ENCODE data around the gene RPL18A. TPM values are rescaled to one million over a fixed set of nuclear protein-coding genes. Genes with fewer than 3 reads are reported as not detected.

The RPL18A gene
- 321 and 350 TPM in 2 replicates for total RNA-seq (2013; cell fraction: nucleolus; rRNA removed)
- total RNA-seq (2014; rRNA removed): 3,172 and 3,519 TPM in 2 replicates
- total RNA-seq (2014; rRNA removed; fragmentation: Illumina TruSeq; extraction: Trizol): 1,696 and 1,955 TPM in 2 replicates
- total RNA-seq (2021): 3,774 and 3,973 TPM in 2 replicates
- 986 TPM for polyA plus RNA-seq (2011; ENCODE audit: low read depth)
- polyA plus RNA-seq (2011; rRNA removed): 583 and 1,181 TPM in 2 replicates
- 2,249 and 3,260 TPM in 2 replicates for polyA plus RNA-seq (2011; cell fraction: cytosol; rRNA removed)
- polyA plus RNA-seq (2011; cell fraction: nucleus; rRNA removed): 987 and 1,239 TPM in 2 replicates
- polyA plus RNA-seq (2012): 5,692 and 5,778 TPM in 2 replicates
- polyA plus RNA-seq (2014; fragmentation: Illumina TruSeq; extraction: Trizol): 545 and 2,062 TPM in 2 replicates
- 1,000 to 10,000 TPM; 1,658 to 1,675 TPM for polyA plus RNA-seq (2014; fragmentation: Nextera tagmentation; extraction: Ambion mirVana)
- polyA plus RNA-seq (2014; rRNA removed): 3,622 and 3,810 TPM in 2 replicates
- polyA plus RNA-seq (2016; fragmentation: Nextera tagmentation; extraction: Ambion mirVana): 1,000 to 10,000 TPM; 2,538 to 2,591 TPM
- polyA minus RNA-seq (2011; rRNA and poly(A)+ RNA removed): 415 and 870 TPM in 2 replicates
- 769 and 811 TPM in 2 replicates for polyA minus RNA-seq (2011; cell fraction: cytosol; rRNA and poly(A)+ RNA removed)
- polyA minus RNA-seq (2011; cell fraction: nucleus; rRNA and poly(A)+ RNA removed): 194 and 322 TPM in 2 replicates
- Bru-seq, nascent RNA: percentile 99 among the genes with signal in this experiment
- BruChase-seq, experiment 1, labeled RNA remaining after a 6-hour chase: percentile 99 among the genes with signal in this experiment
- BruChase-seq, experiment 2, labeled RNA remaining after a 2-hour chase: percentile 98 among the genes with signal in this experiment
- long read RNA-seq, experiment 1, transcript RPL18A-201 (5 exons, 665 nt): major isoform, 1,535 of 1,548 reads
- long read RNA-seq, experiment 1, partial matches to known transcripts: 4 of 1,548 reads
- long read RNA-seq, experiment 1, other reads (novel, unspliced or antisense): 7 of 1,548 reads
- long read RNA-seq, experiment 2, transcript RPL18A-201 (5 exons, 665 nt): major isoform, 1,459 of 1,494 reads
- long read RNA-seq, experiment 2, transcript RPL18A-203 (4 exons, 1,084 nt): minor isoform, 6 of 1,494 reads
- long read RNA-seq, experiment 2, partial matches to known transcripts: 22 of 1,494 reads
- long read RNA-seq, experiment 2, other reads (novel, unspliced or antisense): 6 of 1,494 reads

DNA sequence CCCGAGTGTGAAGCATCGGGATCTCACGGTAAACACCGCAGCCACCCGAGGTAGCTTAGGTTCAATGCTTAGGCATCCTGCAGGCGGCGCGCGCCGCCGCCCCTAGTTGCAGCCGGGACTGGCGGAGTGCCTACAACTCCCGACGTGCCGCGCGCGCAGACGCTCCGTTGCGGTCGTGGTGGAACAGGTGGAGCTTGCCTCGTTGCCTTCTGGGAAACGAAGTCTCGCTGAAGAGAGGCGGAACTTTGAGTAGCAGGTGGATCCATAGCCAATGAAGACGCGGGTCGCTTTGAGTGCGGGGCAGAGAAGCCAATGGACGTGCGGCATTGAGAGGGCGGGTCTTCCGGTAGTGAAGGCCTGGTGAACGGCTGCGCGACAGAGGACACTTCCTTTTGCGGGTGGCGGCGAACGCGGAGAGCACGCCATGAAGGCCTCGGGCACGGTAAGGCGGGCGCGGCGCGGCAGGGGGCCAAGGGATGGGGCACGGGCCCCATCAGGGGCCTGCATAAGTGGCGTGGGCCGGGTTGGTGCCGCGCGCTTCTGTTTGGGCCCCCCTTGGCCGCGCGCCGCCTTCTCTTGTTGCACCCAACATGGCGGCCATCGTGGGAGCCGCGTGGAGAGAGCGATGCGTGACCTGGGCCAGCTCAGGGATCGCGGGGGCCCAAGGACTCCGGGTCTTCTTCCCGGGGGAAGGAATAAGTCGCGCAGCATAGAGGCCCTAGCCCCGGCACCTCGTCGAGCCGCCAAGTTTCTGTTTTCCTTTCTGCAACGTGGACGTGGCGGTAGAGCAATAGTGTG lies at the start of gene RPL18A:
TSS of gene RPL18A (plus strand) at position 378 of the 798 bp plus-strand sequence. CDS start at position 425, 47 bp downstream.
- SMC1A ChIA-PET (ENCODE audit: uncharacterized antibody, unreplicated experiment): interaction anchor here (0.7 to 4.5 kb wide), 17 partner anchors 10 to 351 kb away, joined by 3 to 137 read pairs (median 4); partner anchors contain the start of gene CCDC124
- peaks cover 17% of the 10 kb centered on the region for H4K20me1 ChIP-seq (ENCODE audit: control insufficient read depth, insufficient read depth)
- CTCF ChIA-PET: interaction anchor here (0.6 to 4.8 kb wide), 43 partner anchors 8 to 455 kb away, joined by 3 to 251 read pairs (median 4); partner anchors contain the start of genes CCDC124, IL12RB1 and JAK3
- in situ Hi-C loops (cut with MboI): no loop called here
- H2AFZ ChIP-seq (ENCODE audit: control insufficient read depth, low read depth, low read length): peak within 1 kb of the TSS; percentile 89
- peaks cover 30% of the 10 kb centered on the region for H3K79me2 ChIP-seq (ENCODE audit: control insufficient read depth, insufficient read depth, low read length)
- intact Hi-C loops (cut with micrococcal nuclease; ENCODE audit: unreplicated experiment): loop anchor here (1.0 to 10.0 kb wide), 4 partner anchors 73 to 415 kb away; partner anchors contain the start of gene TMEM221
- H3K4me1 ChIP-seq (ENCODE audit: control insufficient read depth, insufficient read depth, low read length): peaks cover 12% of the 10 kb centered on the region
- no TSS peak for BruUV-seq (replicated peaks)
- H3K9me3 ChIP-seq (replicated peaks; ENCODE audit: control insufficient read depth, insufficient read depth, low read length): no peaks in the 10 kb centered on the region
- peak; percentile 99 for DNase-seq (ENCODE audit: low read depth, low spot score)
- peak within 1 kb of the TSS; percentile 81 for H3K9ac ChIP-seq (ENCODE audit: control insufficient read depth, insufficient read depth, low read length)
- peak; percentile 100 for FAIRE-seq
- peak within 1 kb of the TSS; percentile 71 for H3K4me2 ChIP-seq (ENCODE audit: control insufficient read depth, insufficient read depth)
- RAD21 ChIA-PET (ENCODE audit: unreplicated experiment): interaction anchor here (0.6 to 4.2 kb wide), 35 partner anchors 10 to 348 kb away, joined by 3 to 228 read pairs (median 5); partner anchors contain the start of genes CCDC124, FCHO1, JAK3 and PGLS
- POLR2A ChIA-PET: interaction anchor here (0.5 to 2.1 kb wide), 15 partner anchors 10 to 413 kb away, joined by 3 to 65 read pairs (median 6); partner anchors contain the start of genes CCDC124 and JAK3
- peak; percentile 93 for ATAC-seq
- peak within 1 kb of the TSS; percentile 92 for H3K4me3 ChIP-seq
- peak within 1 kb of the TSS; percentile 90 for H3K27ac ChIP-seq (ENCODE audit: control insufficient read depth, insufficient read depth)
- under 1% methylated on average over 70 of the region's 80 CpGs for whole genome bisulfite sequencing (ENCODE audit: insufficient coverage, insufficient replicate concordance, low lambda C conversion rate, missing lambda C conversion rate)
- no peaks in the 10 kb centered on the region for H3K27me3 ChIP-seq (replicated peaks in 1 of 2; ENCODE audit: control insufficient read depth in 2 of 2, insufficient read depth in 2 of 2, low read length in 1 of 2)
- peaks cover 23 to 28% of the 10 kb centered on the region in 2 experiments for H3K36me3 ChIP-seq (ENCODE audit: control insufficient read depth in 2 of 2, insufficient read depth in 2 of 2, low read length in 1 of 2)
- TF ChIP-seq SIN3A (IDR thresholded peaks at IDR 0.05; ENCODE audit: low read depth, low read length) (peak; percentile 83; the same call in 1 of the 2 replicates), KLF5 (IDR thresholded peaks at IDR 0.05; ENCODE audit: partially characterized antibody) (peak; percentile 91), SREBF2 (IDR thresholded peaks at IDR 0.05; ENCODE audit: low read length) (no peak), ZSCAN29 (IDR thresholded peaks at IDR 0.05) (no peak), ZBTB40 (IDR thresholded peaks at IDR 0.05; ENCODE audit: borderline replicate concordance) (peak; percentile 97), CBFB (IDR thresholded peaks at IDR 0.05; ENCODE audit: low read depth) (peak; percentile 80; the same call in 1 of the 2 replicates), CBX3 (IDR thresholded peaks at IDR 0.05; ENCODE audit: borderline replicate concordance, low read depth) (no peak), SMARCA5 (IDR thresholded peaks at IDR 0.05) (peak; percentile 65; the same call in 1 of the 2 replicates)
